NCI-H82 treated with DMSO at 0.1 percent for 48 hours (cell line): Measurements from ENCODE around the gene SLC24A1.

Source experiments
- DNase-seq: peaks from one replicate; lab custom pipeline; 2025; ENCODE audit not compliant: unreplicated experiment; lab: John Stamatoyannopoulos, UW

The SLC24A1 gene

GRCh38 chr15:65651831-65652749 is 30.4 kb downstream of the SLC24A1 start:
- DNase-seq: no peak

DNA sequence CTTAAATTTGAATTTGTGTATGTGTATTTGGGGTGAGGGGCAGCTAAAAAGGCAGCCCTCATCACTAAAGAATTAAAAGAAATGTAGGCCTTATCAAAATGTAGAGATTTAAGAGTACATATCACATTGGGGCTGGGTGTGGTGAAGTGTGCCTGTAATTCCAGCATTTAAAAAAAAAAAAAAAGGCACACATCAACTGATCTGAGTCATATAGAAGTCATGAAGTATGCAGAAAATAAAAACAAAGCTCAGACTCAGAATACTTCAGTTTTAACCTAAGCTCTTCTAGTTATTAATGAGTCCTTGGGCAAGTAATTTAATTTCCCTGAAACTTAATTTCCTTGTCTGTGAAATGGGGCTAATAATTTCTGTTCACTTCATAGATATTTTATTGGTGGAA is 31.6 kb downstream of the SLC24A1 start:
- no peak for DNase-seq

- no peak for DNase-seq
Observed at GRCh38 chr15:65653801-65654521, 32.2 kb downstream of the SLC24A1 start.

DNA sequence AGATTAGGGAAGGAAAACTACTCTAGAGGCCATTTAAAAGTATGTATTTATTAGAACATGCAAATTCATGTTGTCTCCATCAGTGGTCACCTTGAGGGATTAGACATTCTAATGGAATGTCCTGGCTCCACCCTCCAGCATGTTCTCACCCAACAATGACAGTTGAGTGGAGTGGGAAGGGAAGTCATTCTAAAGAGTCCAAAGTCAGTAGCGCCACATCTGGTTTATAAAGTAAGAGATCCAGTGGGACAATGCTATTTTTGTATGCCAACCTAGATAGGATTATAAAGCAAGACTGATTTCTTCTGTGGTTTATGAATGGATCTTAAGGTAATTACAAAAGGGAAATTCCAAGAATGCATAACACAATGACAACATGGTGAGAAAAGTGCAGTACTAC is 33.3 kb downstream of the SLC24A1 start:
- DNase-seq: no peak

DNA sequence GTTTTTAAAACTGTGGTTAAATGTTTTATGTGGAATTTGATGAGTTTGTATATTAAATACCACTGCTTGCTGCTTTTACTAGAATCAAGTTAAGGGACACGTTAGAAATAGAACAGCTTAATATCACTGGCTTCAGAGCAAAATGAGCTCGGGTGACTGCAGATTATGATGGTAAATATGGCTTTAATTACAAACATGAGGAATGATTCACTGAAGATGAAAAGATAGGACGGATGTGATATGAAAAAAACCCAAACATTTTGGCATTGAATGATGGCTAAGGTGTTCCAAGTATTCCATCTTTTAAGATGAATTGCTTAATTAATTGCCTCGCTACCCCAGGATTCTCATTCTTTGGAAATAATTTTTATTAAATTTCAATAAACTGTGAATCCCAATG is 33.7 kb downstream of the SLC24A1 start:
- DNase-seq: no peak

DNA sequence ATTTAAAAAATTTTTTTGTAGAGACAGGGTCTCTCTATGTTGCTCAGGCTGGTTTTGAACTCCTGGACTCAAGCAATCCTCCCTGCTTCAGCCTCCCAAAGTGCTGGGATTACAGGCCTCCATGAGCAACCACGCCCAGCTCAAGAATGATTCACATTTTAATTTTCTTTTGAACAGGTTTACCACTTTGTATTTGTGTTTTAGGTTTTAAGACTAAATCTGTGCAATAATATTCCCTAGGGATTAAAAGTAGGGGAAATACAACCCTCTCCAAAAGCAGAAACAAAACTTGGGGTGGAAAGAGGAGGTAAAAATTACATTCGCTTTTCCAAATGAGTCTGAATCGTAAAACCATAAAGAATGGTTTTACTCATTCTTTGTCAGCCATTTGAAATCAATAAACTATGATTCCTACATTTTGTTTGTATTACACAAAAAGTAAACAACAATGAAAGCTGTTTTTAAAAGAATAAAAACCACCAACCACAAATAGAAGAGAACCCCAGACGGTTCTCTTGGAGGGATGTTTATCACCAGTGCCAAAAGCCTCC is 37.8 kb downstream of the SLC24A1 start:
- DNase-seq: no peak

DNA sequence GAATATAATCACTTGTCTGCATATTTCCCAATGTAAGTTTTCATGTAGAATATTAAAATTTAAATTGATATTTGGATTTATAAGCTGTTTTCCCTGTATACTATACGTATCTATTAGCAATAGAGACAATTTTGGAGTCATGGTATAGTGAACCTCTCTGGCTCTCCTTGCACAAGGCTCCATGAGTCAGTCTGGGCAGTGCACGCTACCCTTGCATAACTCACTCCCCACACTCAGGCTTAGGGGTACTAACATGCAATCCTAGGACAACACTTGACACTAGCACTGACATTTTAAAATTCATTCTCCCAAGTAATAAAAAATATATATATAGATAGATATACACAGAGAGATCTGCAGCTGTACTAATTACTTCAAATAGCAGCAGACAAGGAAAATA is 39.2 kb downstream of the SLC24A1 start:
- DNase-seq: no peak

- DNase-seq: no peak
Observed at GRCh38 chr15:65663521-65663920, 41.8 kb downstream of the SLC24A1 start.

DNA sequence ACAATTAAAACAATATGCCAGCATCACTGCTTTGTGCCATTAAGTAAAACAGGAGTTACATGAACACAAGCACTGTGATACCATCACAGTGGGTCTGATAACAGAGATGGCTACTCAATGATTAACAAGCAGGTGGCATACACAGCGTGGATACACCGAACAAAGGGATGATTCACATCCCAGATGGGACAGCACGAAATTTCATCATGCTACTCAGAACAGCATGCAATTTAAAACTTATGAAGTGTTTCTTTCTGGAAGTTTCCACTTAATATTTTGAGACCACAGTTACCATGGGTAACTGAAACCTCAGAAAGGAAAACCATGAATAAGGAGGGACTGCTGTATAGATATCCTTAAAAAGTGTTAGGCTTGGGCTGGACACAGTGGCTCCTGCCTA is 44.5 kb downstream of the SLC24A1 start:
- DNase-seq: no peak

- no peak for DNase-seq
Observed at GRCh38 chr15:65675551-65675950, 53.8 kb downstream of the SLC24A1 start.

DNA sequence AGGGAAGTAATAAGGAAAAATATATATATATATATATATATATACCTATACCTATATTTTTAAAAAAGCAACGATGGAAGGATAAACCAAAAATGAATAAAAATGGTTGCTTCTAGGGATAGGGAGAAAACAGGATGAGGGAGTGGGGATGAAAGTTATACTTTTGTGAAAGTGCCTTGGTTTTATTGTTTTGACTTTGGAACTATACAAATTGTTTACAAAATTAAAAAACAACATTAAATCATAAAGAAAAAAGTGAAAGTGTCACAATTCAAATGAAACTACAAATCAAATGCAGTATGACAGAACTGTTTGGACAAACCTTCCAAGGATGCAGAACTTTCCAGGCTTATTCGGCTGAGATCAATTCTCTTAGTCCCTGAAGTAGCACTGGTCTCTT is 54.4 kb downstream of the SLC24A1 start:
- DNase-seq: no peak

DNA sequence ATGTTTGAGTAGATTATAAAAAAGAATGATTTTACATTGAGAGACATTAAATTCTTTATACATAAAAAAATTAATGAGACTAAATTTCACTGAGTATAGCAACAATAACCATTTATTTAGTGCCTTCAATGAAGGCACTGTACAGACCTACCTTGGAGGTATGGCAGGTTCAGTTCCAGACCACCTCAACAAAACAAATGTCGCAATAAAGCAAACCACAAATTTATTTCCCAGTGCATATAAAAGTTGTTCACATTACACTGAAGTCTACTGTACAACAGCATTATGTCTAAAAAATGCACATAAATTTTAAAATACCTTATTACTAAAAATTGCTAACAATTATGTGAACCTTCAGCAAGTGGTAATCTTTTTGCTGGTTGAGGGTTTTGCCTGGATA is 58.8 kb downstream of the SLC24A1 start:
- no peak for DNase-seq

- DNase-seq: no peak
Observed at GRCh38 chr15:65682404-65682911, 60.7 kb downstream of the SLC24A1 start.

DNA sequence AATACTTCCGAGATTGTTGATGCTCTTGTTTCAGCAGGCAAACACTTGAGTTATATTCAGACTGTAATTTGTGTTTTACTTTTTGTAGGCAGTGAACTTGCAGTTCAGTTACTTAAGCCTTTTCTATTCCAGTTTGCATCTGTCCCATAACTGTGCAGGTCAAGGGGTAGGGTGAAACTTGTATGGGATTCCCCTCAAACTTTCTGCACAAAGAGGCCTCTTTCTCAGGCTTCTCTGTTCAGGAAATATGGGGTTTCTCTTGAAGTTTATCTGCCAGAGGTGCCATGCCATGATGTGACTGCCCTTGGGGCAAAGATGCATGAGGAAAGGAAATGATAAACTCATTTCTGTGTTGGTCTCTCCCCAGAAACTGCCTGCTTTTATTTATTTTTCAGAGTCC is 66.7 kb downstream of the SLC24A1 start:
- no peak for DNase-seq

DNA sequence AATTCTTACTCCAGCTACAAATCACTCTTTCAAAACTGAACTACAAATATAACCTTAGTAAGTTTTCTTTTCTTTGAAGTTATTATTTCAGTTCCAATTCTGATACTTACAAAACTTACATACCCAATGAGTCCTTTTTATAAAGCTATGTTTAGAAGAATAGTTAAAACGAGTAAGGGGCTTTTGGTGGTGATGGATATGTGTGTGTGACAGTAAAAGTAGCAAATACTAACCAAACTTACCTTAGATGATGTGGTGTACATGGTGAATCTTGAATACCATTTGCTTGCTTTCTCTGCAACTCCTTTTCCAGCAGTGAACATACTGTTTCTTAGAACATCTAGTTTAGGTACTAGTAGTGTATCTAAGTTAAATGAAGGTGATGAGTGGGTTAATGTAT is 68.4 kb downstream of the SLC24A1 start:
- no peak for DNase-seq

- DNase-seq: no peak
Observed at GRCh38 chr15:65690778-65691177, 69.0 kb downstream of the SLC24A1 start.

GRCh38 chr15:65695081-65695480 is 73.3 kb downstream of the SLC24A1 start:
- no peak for DNase-seq
